ENCODE measurements around the gene COG6. TPM values are rescaled to one million over a fixed set of nuclear protein-coding genes. Genes with fewer than 3 reads are reported as not detected.

The COG6 gene
- total and polyA plus RNA-seq, 2 of the 13 experiments (the other 11 are each of a cell fraction or from before 2014, with no cell fraction given): 23.5 to 26.1 TPM

- TF ChIP-seq CREB3 (CRISPR knock-in tag; IDR thresholded peaks at IDR 0.05): no peak
- no peak for TF ChIP-seq SP1 (IDR thresholded peaks at IDR 0.05)
- TF ChIP-seq SP1 (CRISPR knock-in tag; IDR thresholded peaks at IDR 0.05): peak; percentile 70
- TF ChIP-seq PREB (CRISPR knock-in tag; IDR thresholded peaks at IDR 0.05): no peak
- no peak for TF ChIP-seq ZBTB39 (CRISPR knock-in tag; IDR thresholded peaks at IDR 0.05)
- no peak for TF ChIP-seq CEBPB (IDR thresholded peaks at IDR 0.05; ENCODE audit: borderline replicate concordance, low read depth, low read length)
- peak; percentile 44; the same call in 1 of the 2 replicates for TF ChIP-seq ISL2 (CRISPR knock-in tag; IDR thresholded peaks at IDR 0.05)
- TF ChIP-seq KLF16 (CRISPR knock-in tag; IDR thresholded peaks at IDR 0.05): peak in 1 of 2 experiments; percentile 27; a peak in 1 of 4 replicates
- TF ChIP-seq ATF1 (CRISPR knock-in tag; IDR thresholded peaks at IDR 0.05): no peak
- TF ChIP-seq ZNF652 (CRISPR knock-in tag; IDR thresholded peaks at IDR 0.05; ENCODE audit: borderline replicate concordance, low read depth): no peak
- TF ChIP-seq ZNF280B (CRISPR knock-in tag; IDR thresholded peaks at IDR 0.05; ENCODE audit: borderline replicate concordance): peak; percentile 28; the same call in 1 of the 2 replicates
- TF ChIP-seq MAFG (CRISPR knock-in tag; IDR thresholded peaks at IDR 0.05): no peak
- peak; percentile 35; the same call in 1 of the 2 replicates for TF ChIP-seq ZNF124 (CRISPR knock-in tag; IDR thresholded peaks at IDR 0.05)
- TF ChIP-seq BCL6 (CRISPR knock-in tag; IDR thresholded peaks at IDR 0.05): no peak
- TF ChIP-seq NCOA2 (CRISPR knock-in tag; IDR thresholded peaks at IDR 0.05): no peak
- no peak for TF ChIP-seq CHCHD3 (CRISPR knock-in tag; IDR thresholded peaks at IDR 0.05)
- no peak for TF ChIP-seq HOXA9 (CRISPR knock-in tag; IDR thresholded peaks at IDR 0.05; ENCODE audit: borderline replicate concordance)
- no peak for TF ChIP-seq FOXP1 (IDR thresholded peaks at IDR 0.05)
- TF ChIP-seq FOXP1 (CRISPR knock-in tag; IDR thresholded peaks at IDR 0.05): no peak
- TF ChIP-seq MEIS2 (CRISPR knock-in tag; IDR thresholded peaks at IDR 0.05): peak; percentile 68; the same call in 1 of the 2 replicates
Measured at GRCh38 chr13:39655569-39656324, at the start of gene COG6 (continued).

Data from HepG2 (cell line).